Measurements from ENCODE around the gene ACSF3.

The ACSF3 gene

DNA sequence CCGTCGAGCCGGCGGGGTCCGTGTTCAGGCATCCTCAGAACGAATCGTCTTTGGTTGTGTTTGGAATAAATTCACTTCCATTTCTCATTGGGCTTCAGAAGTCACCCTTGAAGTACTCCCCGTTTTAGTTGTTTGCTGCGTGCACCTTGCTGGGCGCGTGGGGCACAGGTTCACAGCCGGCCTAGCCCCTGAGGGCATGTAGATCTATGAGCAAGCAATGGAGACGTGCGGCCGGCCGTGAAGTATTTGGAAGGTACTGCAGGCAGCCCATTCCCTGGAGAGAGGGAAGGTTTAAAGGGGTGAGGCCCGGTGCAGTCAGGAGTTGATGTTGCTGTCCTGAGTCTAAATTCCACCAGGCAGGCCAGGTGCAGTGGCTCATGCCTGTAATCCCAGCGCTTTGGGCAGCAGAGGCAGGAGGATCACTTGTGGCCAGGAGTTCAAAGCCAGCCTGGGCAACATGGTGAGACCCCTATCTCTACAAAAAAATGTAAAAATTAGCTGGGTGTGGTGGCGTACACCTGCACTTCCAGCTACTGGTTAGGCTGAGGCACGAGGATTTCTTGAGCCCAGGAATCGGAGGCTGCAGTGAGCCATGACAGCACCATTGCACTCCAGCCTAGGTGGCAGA, 714 bp downstream of the ACSF3 start:
- peaks cover 27 to 39% of the 10 kb centered on the region in 2 donors for H3K4me1 ChIP-seq (ENCODE audit: control insufficient read depth in 2 of 2, insufficient read depth in 2 of 2, low read length in 2 of 2)
- H3K9me3 ChIP-seq (ENCODE audit: control insufficient read depth in 2 of 2, low read length in 2 of 2) = no peaks in the 10 kb centered on the region
- H3K36me3 ChIP-seq (ENCODE audit: control insufficient read depth in 2 of 2, insufficient read depth in 2 of 2, low read length in 2 of 2) = peaks cover 2 to 4% of the 10 kb centered on the region in 2 donors
- peak overlapping the region; percentile 4 to 48 for H3K27ac ChIP-seq (ENCODE audit: low read depth in 2 of 2, low read length in 2 of 2)
- H3K9ac ChIP-seq (ENCODE audit: low read depth in 1 of 2, low read length in 2 of 2) = peak overlapping the region; percentile 54 to 80
- H3K27me3 ChIP-seq (ENCODE audit: control insufficient read depth in 2 of 2, insufficient read depth in 2 of 2, low read length in 2 of 2) = peaks cover 0 to 9% of the 10 kb centered on the region in 2 donors
- H3K4me3 ChIP-seq (ENCODE audit: low read length in 2 of 2) = peak overlapping the region; percentile 53 to 84

DNA sequence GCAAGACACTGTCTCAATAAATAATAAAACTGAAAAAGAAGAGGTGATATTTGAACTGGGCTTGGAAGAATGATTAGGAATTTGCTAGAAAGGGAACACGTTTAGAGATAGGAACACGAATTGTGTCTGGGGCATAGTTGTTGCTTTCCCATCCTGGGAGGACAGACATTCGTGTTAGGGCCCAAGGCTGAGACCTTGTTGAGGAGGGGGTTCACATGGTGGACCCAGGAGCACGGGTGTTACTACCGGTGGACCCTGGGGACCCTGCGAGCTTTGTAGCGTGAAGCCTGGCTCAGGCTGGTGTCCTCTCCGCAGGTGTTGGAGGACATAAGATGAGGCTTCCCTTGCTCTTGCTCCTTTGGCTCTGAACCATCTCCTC, 1.2 kb downstream of the ACSF3 start:
- H3K27me3 ChIP-seq (ENCODE audit: control insufficient read depth in 2 of 2, insufficient read depth in 2 of 2, low read length in 2 of 2) = peaks cover 0 to 9% of the 10 kb centered on the region in 2 donors
- H3K9me3 ChIP-seq (ENCODE audit: control insufficient read depth in 2 of 2, low read length in 2 of 2) = no peaks in the 10 kb centered on the region
- peak overlapping the region in 1 of 2 donors; percentile 80 for H3K9ac ChIP-seq (ENCODE audit: low read depth in 1 of 2, low read length in 2 of 2)
- H3K27ac ChIP-seq (ENCODE audit: low read depth in 2 of 2, low read length in 2 of 2) = no peak overlapping the region
- peak overlapping the region; percentile 53 to 84 for H3K4me3 ChIP-seq (ENCODE audit: low read length in 2 of 2)
- H3K4me1 ChIP-seq (ENCODE audit: control insufficient read depth in 2 of 2, insufficient read depth in 2 of 2, low read length in 2 of 2) = peaks cover 31 to 44% of the 10 kb centered on the region in 2 donors
- peaks cover 2 to 4% of the 10 kb centered on the region in 2 donors for H3K36me3 ChIP-seq (ENCODE audit: control insufficient read depth in 2 of 2, insufficient read depth in 2 of 2, low read length in 2 of 2)

DNA sequence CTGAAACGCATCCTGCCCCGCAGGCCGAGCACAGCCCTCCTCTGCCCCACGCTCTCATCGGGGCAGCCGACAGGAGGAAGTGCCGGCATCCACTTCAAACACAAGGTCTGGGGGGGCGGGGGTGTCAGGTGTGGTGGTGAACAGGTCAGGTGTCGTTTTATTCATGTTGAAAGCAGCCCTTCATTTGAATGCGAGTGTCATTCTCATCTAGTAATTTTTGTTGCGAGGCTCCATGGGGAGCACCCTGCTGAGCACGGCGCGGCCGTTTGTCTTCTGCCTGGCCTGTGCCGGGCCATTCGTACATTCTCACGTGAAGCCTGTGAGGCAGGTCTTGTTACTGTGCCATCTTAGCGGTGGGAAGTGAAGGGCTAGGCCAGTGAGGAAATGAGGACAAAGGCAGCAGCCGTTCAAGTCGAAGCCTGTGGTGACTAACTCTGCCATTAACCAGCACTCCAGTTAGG, 1.9 kb downstream of the ACSF3 start:
- H3K9ac ChIP-seq (ENCODE audit: low read depth in 1 of 2, low read length in 2 of 2) = no peak overlapping the region
- peak overlapping the region in 1 of 2 donors; percentile 35 for H3K27ac ChIP-seq (ENCODE audit: low read depth in 2 of 2, low read length in 2 of 2)
- H3K27me3 ChIP-seq (ENCODE audit: control insufficient read depth in 2 of 2, insufficient read depth in 2 of 2, low read length in 2 of 2) = peaks cover 0 to 9% of the 10 kb centered on the region in 2 donors
- peaks cover 38 to 51% of the 10 kb centered on the region in 2 donors for H3K4me1 ChIP-seq (ENCODE audit: control insufficient read depth in 2 of 2, insufficient read depth in 2 of 2, low read length in 2 of 2)
- no peaks in the 10 kb centered on the region for H3K9me3 ChIP-seq (ENCODE audit: control insufficient read depth in 2 of 2, low read length in 2 of 2)
- no peak overlapping the region for H3K4me3 ChIP-seq (ENCODE audit: low read length in 2 of 2)
- peaks cover 2 to 4% of the 10 kb centered on the region in 2 donors for H3K36me3 ChIP-seq (ENCODE audit: control insufficient read depth in 2 of 2, insufficient read depth in 2 of 2, low read length in 2 of 2)

DNA sequence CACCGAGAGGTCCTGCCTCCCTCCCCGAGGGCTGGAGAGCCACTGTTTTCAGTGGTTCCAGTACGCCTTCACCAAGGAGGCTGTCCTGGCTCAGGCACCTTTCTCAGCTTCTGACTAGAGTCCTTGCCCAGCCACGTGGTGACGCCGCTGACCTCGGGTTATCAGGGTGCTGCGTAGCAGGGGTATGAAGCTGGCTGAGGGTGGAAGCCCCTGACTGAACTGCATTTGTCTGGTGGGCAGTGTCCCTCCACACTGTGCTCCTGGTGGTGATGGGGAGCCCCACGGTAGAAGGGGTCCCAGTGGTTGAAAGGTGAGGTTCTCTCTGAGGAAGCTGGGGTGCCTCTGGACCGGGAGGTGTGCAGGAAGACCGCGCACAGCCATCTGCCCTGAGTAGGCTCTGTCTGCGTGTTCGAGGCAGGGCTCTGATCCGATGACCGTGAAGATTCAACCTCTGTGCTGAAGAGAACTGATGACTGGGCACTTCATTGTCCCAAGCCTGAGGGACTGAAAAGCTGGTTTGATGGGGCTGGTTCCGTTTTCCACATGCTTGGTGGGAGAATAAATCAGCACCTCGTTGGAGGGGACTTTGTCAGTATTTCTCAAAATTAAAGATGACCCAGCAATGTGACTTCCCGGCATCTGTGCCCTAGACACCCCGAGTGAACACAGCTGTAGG, 2.5 kb downstream of the ACSF3 start:
- Histone ChIP-seq H3K9ac (ENCODE audit: low read depth in 1 of 2, low read length in 2 of 2) (no peak overlapping the region), H3K4me1 (ENCODE audit: control insufficient read depth in 2 of 2, insufficient read depth in 2 of 2, low read length in 2 of 2) (peaks cover 42 to 55% of the 10 kb centered on the region in 2 donors)

DNA sequence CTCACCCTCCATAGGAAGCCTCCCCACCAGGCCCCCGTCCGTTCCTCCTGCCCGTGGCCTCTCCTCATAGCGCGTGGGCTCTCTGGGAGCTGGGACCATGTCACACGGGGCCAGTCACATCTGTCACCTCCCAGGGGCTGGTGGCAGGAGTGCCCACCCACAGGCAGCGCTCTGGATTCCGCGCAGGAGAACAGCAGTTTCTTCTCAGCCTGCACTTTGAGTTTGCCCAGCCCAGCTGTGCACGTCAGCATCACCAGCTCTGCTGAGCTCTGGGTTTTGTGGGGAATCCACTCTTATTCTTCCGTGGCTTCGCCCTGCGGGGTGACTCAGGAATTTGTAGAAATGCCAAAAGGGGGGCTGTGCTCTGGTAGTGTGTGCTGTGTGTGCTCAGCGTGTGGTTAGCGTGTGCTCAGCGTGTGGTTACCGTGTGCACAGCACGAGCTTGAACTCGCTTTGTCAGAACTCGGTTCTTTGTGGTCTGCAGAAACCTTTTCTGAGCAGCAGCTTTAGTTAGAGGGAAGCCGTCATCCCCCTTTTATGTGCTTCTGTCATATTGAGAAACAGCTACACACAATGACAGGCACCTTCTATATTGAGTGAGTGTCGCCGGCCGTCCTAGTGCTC, 3.2 kb downstream of the ACSF3 start:
- Histone ChIP-seq H3K27ac (ENCODE audit: low read depth in 2 of 2, low read length in 2 of 2) (peak overlapping the region in 1 of 2 donors; percentile 85), H3K9ac (ENCODE audit: low read depth in 1 of 2, low read length in 2 of 2) (peak overlapping the region in 1 of 2 donors; percentile 24), H3K9me3 (ENCODE audit: control insufficient read depth in 2 of 2, low read length in 2 of 2) (no peaks in the 10 kb centered on the region), H3K4me1 (ENCODE audit: control insufficient read depth in 2 of 2, insufficient read depth in 2 of 2, low read length in 2 of 2) (peaks cover 49 to 62% of the 10 kb centered on the region in 2 donors), H3K4me3 (ENCODE audit: low read length in 2 of 2) (no peak overlapping the region), H3K36me3 (ENCODE audit: control insufficient read depth in 2 of 2, insufficient read depth in 2 of 2, low read length in 2 of 2) (peaks cover 9 to 10% of the 10 kb centered on the region in 2 donors), H3K27me3 (ENCODE audit: control insufficient read depth in 2 of 2, insufficient read depth in 2 of 2, low read length in 2 of 2) (peaks cover 0 to 1% of the 10 kb centered on the region in 2 donors)

More for the DNA sequence above, 2.5 kb downstream of the ACSF3 start:
- no peaks in the 10 kb centered on the region for H3K9me3 ChIP-seq (ENCODE audit: control insufficient read depth in 2 of 2, low read length in 2 of 2)
- no peak overlapping the region for H3K4me3 ChIP-seq (ENCODE audit: low read length in 2 of 2)
- peaks cover 0 to 7% of the 10 kb centered on the region in 2 donors for H3K27me3 ChIP-seq (ENCODE audit: control insufficient read depth in 2 of 2, insufficient read depth in 2 of 2, low read length in 2 of 2)
- H3K27ac ChIP-seq (ENCODE audit: low read depth in 2 of 2, low read length in 2 of 2) = peak overlapping the region in 1 of 2 donors; percentile 35
- H3K36me3 ChIP-seq (ENCODE audit: control insufficient read depth in 2 of 2, insufficient read depth in 2 of 2, low read length in 2 of 2) = peaks cover 3 to 4% of the 10 kb centered on the region in 2 donors

DNA sequence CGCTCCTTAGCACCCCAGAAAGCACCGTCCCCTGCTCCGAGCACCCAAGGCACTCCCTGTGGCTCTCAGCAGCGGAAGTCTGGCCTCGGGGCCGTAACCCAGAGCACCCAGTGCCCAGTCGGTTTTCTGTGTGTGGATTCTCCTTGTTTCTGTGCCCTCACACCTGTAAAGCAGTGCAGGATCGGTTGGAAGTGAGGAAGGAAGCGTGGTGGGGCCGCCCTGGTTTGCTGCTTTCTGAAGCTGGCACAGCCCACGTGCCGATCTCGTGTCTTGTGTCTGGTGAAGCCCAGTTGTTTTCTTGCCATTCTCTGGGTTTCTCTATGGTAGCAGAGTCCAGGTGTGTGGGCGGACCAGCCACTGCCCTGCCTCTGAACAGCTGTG, 3.7 kb downstream of the ACSF3 start:
- Histone ChIP-seq H3K27me3 (ENCODE audit: control insufficient read depth in 2 of 2, insufficient read depth in 2 of 2, low read length in 2 of 2) (no peaks in the 10 kb centered on the region), H3K9me3 (ENCODE audit: control insufficient read depth in 2 of 2, low read length in 2 of 2) (no peaks in the 10 kb centered on the region), H3K36me3 (ENCODE audit: control insufficient read depth in 2 of 2, insufficient read depth in 2 of 2, low read length in 2 of 2) (peaks cover 10 to 15% of the 10 kb centered on the region in 2 donors), H3K27ac (ENCODE audit: low read depth in 2 of 2, low read length in 2 of 2) (peak overlapping the region; percentile 74 to 85), H3K4me3 (ENCODE audit: low read length in 2 of 2) (no peak overlapping the region), H3K4me1 (ENCODE audit: control insufficient read depth in 2 of 2, insufficient read depth in 2 of 2, low read length in 2 of 2) (peaks cover 54 to 67% of the 10 kb centered on the region in 2 donors), H3K9ac (ENCODE audit: low read depth in 1 of 2, low read length in 2 of 2) (peak overlapping the region in 1 of 2 donors; percentile 24)

DNA sequence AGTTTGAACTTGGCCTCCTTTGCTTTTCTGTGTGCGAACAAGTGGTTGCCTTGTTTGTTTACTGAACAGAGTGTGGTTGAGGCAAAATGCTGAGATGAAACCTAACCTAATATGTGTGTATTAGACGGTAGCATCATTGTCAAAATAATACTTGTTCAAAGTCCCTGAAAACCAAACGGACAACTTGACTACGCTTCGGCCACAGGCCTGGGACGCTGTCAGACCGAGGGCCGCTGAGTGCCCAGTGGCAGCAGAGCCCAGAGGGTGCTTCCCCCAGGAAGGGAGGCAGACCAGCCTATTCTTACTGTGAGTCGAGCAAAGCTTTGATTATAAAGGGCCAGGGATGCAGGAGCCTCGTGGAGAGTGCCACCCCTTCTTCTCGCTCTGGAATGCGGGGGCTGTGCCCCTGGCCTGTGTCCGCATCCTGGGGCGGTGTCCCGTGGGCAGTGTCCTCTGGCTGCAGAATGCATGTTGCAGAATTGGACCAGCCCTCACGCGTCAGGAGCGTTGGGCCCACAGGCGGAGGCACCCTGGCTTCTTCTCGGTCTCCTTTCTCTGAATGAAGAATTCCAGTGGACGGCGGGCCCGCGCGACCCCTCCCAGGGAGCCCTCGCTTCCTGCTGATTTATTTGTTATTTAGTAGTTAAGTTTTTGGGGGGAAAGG, 5.2 kb downstream of the ACSF3 start:
- Histone ChIP-seq H3K9me3 (ENCODE audit: control insufficient read depth in 2 of 2, low read length in 2 of 2) (no peaks in the 10 kb centered on the region), H3K4me1 (ENCODE audit: control insufficient read depth in 2 of 2, insufficient read depth in 2 of 2, low read length in 2 of 2) (peaks cover 69 to 82% of the 10 kb centered on the region in 2 donors), H3K27ac (ENCODE audit: low read depth in 2 of 2, low read length in 2 of 2) (peak overlapping the region; percentile 74 to 85), H3K27me3 (ENCODE audit: control insufficient read depth in 2 of 2, insufficient read depth in 2 of 2, low read length in 2 of 2) (no peaks in the 10 kb centered on the region), H3K9ac (ENCODE audit: low read depth in 1 of 2, low read length in 2 of 2) (peak overlapping the region; percentile 17 to 33), H3K4me3 (ENCODE audit: low read length in 2 of 2) (peak overlapping the region; percentile 28 to 39), H3K36me3 (ENCODE audit: control insufficient read depth in 2 of 2, insufficient read depth in 2 of 2, low read length in 2 of 2) (peaks cover 13 to 30% of the 10 kb centered on the region in 2 donors)

DNA sequence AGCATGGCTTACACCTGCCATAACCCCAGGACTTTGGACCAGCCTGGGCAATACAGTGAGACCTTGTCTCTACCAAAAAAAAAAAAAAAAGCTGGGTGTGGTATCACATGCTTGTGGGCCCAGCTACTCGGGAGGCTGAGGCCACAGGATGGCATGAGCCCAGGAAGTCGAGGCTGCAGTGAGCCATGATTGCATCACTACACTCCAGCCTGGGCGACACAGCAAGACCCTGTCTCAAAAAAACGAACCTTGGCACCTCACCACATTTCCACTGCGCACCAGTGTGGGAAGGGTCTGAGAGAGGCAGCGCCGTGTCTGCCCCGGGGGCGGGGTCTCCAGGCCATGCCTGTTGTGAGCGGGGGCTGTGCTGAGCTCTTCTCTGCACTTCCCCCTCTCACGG, 6.3 kb downstream of the ACSF3 start:
- Histone ChIP-seq H3K27ac (ENCODE audit: low read depth in 2 of 2, low read length in 2 of 2) (peak overlapping the region; percentile 66 to 85), H3K36me3 (ENCODE audit: control insufficient read depth in 2 of 2, insufficient read depth in 2 of 2, low read length in 2 of 2) (peaks cover 16 to 40% of the 10 kb centered on the region in 2 donors), H3K9me3 (ENCODE audit: control insufficient read depth in 2 of 2, low read length in 2 of 2) (no peaks in the 10 kb centered on the region), H3K4me3 (ENCODE audit: low read length in 2 of 2) (no peak overlapping the region), H3K4me1 (ENCODE audit: control insufficient read depth in 2 of 2, insufficient read depth in 2 of 2, low read length in 2 of 2) (peaks cover 65 to 77% of the 10 kb centered on the region in 2 donors), H3K27me3 (ENCODE audit: control insufficient read depth in 2 of 2, insufficient read depth in 2 of 2, low read length in 2 of 2) (no peaks in the 10 kb centered on the region), H3K9ac (ENCODE audit: low read depth in 1 of 2, low read length in 2 of 2) (peak overlapping the region in 1 of 2 donors; percentile 32)

DNA sequence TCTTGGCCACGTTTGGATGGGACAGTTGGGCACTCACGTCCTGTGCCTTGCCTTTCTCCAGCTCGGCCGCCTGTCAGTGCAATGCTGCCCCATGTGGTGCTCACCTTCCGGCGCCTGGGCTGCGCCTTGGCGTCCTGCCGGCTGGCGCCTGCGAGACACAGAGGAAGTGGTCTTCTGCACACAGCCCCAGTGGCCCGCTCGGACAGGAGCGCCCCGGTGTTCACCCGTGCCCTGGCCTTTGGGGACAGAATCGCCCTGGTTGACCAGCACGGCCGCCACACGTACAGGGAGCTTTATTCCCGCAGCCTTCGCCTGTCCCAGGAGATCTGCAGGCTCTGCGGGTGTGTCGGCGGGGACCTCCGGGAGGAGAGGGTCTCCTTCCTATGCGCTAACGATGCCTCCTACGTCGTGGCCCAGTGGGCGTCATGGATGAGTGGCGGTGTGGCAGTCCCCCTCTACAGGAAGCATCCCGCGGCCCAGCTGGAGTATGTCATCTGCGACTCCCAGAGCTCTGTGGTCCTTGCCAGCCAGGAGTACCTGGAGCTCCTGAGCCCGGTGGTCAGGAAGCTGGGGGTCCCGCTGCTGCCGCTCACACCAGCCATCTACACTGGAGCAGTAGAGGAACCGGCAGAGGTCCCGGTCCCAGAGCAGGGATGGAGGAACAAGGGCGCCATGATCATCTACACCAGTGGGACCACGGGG, 7.1 kb downstream of the ACSF3 start:
- H3K4me1 ChIP-seq (ENCODE audit: control insufficient read depth in 2 of 2, insufficient read depth in 2 of 2, low read length in 2 of 2) = peaks cover 62 to 72% of the 10 kb centered on the region in 2 donors
- no peaks in the 10 kb centered on the region for H3K9me3 ChIP-seq (ENCODE audit: control insufficient read depth in 2 of 2, low read length in 2 of 2)
- H3K27ac ChIP-seq (ENCODE audit: low read depth in 2 of 2, low read length in 2 of 2) = peak overlapping the region in 1 of 2 donors; percentile 61
- H3K36me3 ChIP-seq (ENCODE audit: control insufficient read depth in 2 of 2, insufficient read depth in 2 of 2, low read length in 2 of 2) = peaks cover 24 to 48% of the 10 kb centered on the region in 2 donors
- H3K27me3 ChIP-seq (ENCODE audit: control insufficient read depth in 2 of 2, insufficient read depth in 2 of 2, low read length in 2 of 2) = no peaks in the 10 kb centered on the region
- H3K4me3 ChIP-seq (ENCODE audit: low read length in 2 of 2) = no peak overlapping the region
- no peak overlapping the region for H3K9ac ChIP-seq (ENCODE audit: low read depth in 1 of 2, low read length in 2 of 2)
